T-helper 17 cell (primary cell): ENCODE measurements around the gene SMC2. TPM values are rescaled to one million over a fixed set of nuclear protein-coding genes. Genes with fewer than 3 reads are reported as not detected.

ENCODE experiments used
- ATAC-seq: fragments of 150-1000 bp; cut with Tn5 transposase; 2 replicates; pipeline ENCODE4 v1.10.0; 2021; ENCODE audit warnings: mild to moderate bottlenecking, moderate library complexity
- DNase-seq, 3 donors: peaks; one replicate each; pipeline versions ENCODE4 v3.0.0 to v3.0.0-alpha.2; 2020 to 2021
- H3K9me3 ChIP-seq: one replicate; pipeline ENCODE4 v1.7.0; 2013; ENCODE audit warnings: low read length, mild to moderate bottlenecking; ENCODE audit not compliant: control insufficient read depth, poor library complexity, severe bottlenecking
- H3K27ac Mint-ChIP-seq: one replicate; pipeline ENCODE4 v1.8.0; 2022; ENCODE audit warnings: mild to moderate bottlenecking, moderate library complexity, mixed read lengths
- H3K27me3 Mint-ChIP-seq: one replicate; pipeline ENCODE4 v1.8.0; 2022; ENCODE audit warnings: mixed read lengths
- H3K36me3 Mint-ChIP-seq: one replicate; pipeline ENCODE4 v1.8.0; 2022; ENCODE audit warnings: low read depth, mixed read lengths
- H3K4me1 Mint-ChIP-seq: one replicate; pipeline ENCODE4 v1.8.0; 2022; ENCODE audit warnings: mild to moderate bottlenecking, mixed read lengths
- H3K4me3 Mint-ChIP-seq: one replicate; pipeline ENCODE4 v1.8.0; 2022; ENCODE audit warnings: mild to moderate bottlenecking, moderate library complexity, mixed read lengths
- total RNA-seq, 4 donors: library from RNA in 2 of 4; stranded (reverse) in 2 of 4; gene quantifications; one replicate each; pipeline ENCODE4 v1.2.3 and lab custom pipeline; 2022 to 2026

SMC2 gene
- total RNA-seq (1 to 10 TPM; 3.8 to 5.3 TPM), total RNA-seq (lab: John Stamatoyannopoulos, UW) (20.3 to 60.8 reads per million in 2 donors)

DNA sequence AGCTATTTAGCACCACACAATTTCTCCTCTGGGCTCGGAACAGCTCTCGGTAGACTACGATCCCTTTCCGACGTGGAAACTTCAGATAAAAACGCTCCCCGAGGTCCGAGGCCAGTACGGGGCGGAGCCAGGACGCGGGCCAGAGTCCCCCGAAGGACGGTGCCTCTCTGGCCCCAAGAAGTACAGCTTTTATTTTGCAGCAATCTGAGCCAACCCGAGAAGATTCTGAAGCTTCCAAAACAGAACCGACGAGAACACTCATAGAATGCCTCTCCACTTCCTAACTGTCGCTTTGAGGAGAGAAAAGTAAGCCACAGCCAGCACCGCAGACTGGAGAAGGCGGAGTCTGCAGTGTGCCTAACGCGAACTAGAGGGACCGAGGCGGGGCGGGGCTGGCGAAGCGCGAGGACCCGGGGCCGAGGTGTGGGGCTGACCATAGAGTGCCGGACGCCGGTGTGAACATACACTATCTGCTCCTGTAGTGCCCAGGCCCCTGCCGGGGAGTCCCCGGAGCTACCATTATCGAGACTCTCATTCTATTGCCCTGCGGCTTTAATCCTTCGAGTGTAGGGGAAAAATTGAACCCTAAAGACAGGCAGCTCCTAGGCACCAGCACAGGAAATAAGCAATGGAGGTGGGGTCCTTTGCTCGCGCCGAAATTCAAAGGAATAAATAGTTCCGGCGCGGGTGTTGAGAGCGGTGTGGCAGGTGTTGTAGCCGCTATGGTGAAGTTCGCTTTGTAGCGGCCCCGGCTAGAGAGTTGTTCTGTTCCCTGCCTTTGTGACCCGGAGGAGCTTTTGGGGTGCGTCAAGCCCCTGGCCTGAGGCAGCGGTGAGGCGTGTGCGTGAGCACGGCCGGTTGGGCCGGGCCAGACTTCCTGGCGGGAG lies at the start of gene SMC2:
TSS of gene SMC2 (plus strand) at position 663 of the 887 bp plus-strand sequence. CDS start 1,076 bp downstream, outside the sequence.
- Mint-ChIP-seq H3K36me3 (no peaks in the 10 kb centered on the region), H3K27ac (peak within 1 kb of the TSS; percentile 99)

DNA sequence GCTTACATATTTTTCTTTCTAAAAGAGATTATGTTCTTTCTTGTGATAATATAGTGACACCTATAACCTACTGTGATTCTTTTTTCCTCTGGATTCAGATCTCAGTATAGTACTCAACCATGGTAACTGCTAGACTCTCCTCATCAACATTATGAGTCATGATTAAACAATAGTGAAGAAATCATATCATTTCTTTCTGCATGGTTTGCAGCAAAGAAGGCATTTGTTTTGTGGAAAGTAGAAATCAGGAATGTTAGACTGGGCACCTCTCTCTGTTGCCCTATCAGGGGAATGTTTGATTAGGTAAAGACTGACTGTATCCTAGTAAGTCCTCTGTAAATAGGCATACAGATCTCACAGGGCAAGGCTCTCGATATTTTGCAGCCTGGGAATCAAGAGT lies 25.6 kb upstream of the SMC2 start:
- H3K27ac Mint-ChIP-seq, result no peak overlapping the region
- H3K36me3 Mint-ChIP-seq, result no peaks in the 10 kb centered on the region
- H3K9me3 ChIP-seq, result no peaks in the 10 kb centered on the region
- DNase-seq, result no peak
- H3K4me1 Mint-ChIP-seq, result no peaks in the 10 kb centered on the region
- ATAC-seq, result no peak
- no peak overlapping the region for H3K4me3 Mint-ChIP-seq
- H3K27me3 Mint-ChIP-seq, result peaks cover 16% of the 10 kb centered on the region

More for the DNA sequence above, at the start of gene SMC2:
- peaks cover 33% of the 10 kb centered on the region for H3K4me1 Mint-ChIP-seq
- peak; percentile 96 for ATAC-seq
- peak; percentile 84 to 92 (median 85) for DNase-seq
- H3K4me3 Mint-ChIP-seq, result peak within 1 kb of the TSS; percentile 99
- H3K9me3 ChIP-seq, result no peaks in the 10 kb centered on the region
- no peaks in the 10 kb centered on the region for H3K27me3 Mint-ChIP-seq

- no peaks in the 10 kb centered on the region for H3K9me3 ChIP-seq
- Mint-ChIP-seq H3K36me3 (no peaks in the 10 kb centered on the region), H3K4me1 (no peaks in the 10 kb centered on the region), H3K27me3 (peaks cover 22% of the 10 kb centered on the region), H3K4me3 (no peak overlapping the region), H3K27ac (no peak overlapping the region)
- no peak for DNase-seq
- ATAC-seq, result no peak
Observed at GRCh38 chr9:104069288-104069687, 24.8 kb upstream of the SMC2 start.

- no peak overlapping the region for H3K4me3 Mint-ChIP-seq
- no peaks in the 10 kb centered on the region for H3K4me1 Mint-ChIP-seq
- H3K27ac Mint-ChIP-seq, result no peak overlapping the region
Observed at GRCh38 chr9:104071589-104071988, 22.5 kb upstream of the SMC2 start.

DNA sequence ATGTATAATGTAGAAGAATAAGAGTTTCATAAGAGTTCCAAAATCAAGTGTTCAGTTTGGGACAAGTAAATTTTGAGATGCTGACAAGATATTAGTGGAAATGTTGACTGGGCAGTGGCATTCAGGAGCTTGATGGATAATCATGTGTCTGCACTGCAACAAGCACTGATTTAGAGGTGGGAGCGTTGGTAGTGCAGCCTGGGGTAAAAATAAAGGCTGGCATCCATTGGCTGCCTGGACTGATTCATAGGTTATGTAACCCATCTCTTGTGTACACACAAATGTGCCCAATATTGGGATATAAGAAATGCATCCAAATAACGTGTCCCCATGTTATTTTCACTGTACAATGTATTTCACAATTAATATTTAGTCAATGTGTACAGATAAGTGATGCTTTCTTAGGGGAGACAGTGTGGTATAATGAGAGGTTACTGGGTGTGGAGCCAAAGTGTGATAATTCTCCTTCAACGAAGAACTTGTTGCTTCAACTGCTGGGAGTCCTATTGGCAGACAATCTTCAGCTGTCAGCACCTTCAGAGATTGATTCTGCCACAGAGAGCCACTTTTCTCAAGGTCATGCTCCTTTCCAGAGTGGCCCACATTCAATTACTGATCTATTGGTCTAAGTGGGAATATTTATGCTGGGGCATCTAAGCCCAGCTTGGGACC lies 20.9 kb upstream of the SMC2 start:
- H3K9me3 ChIP-seq, result no peaks in the 10 kb centered on the region
- no peaks in the 10 kb centered on the region for H3K4me1 Mint-ChIP-seq
- peaks cover 51% of the 10 kb centered on the region for H3K27me3 Mint-ChIP-seq
- H3K27ac Mint-ChIP-seq, result no peak overlapping the region
- no peaks in the 10 kb centered on the region for H3K36me3 Mint-ChIP-seq
- ATAC-seq (no peak), DNase-seq (no peak)
- H3K4me3 Mint-ChIP-seq, result no peak overlapping the region

More at GRCh38 chr9:104071589-104071988, 22.5 kb upstream of the SMC2 start:
- no peaks in the 10 kb centered on the region for H3K9me3 ChIP-seq
- peaks cover 34% of the 10 kb centered on the region for H3K27me3 Mint-ChIP-seq
- DNase-seq, result no peak
- no peak for ATAC-seq
- H3K36me3 Mint-ChIP-seq, result no peaks in the 10 kb centered on the region

DNA sequence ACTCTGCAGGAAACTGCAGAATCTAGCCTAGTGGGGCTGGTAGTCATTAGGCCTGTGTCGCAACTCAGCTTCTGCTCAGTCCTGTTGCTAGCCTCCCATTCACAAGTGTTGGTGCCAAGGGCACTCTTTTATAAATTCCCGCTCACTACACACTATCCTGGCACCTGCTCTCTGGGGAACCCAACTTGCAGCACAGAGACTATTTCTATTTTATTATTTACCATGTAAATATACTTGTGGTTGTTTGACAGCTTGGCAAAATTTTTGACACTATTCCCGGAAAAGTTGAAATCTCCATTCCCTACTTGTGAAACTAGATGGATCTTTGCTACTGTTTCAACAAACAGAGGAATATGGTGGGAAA lies 20.4 kb upstream of the SMC2 start:
- DNase-seq (no peak), ATAC-seq (no peak)
- no peak overlapping the region for H3K4me3 Mint-ChIP-seq
- H3K27ac Mint-ChIP-seq, result no peak overlapping the region
- no peaks in the 10 kb centered on the region for H3K9me3 ChIP-seq
- peaks cover 56% of the 10 kb centered on the region for H3K27me3 Mint-ChIP-seq
- no peaks in the 10 kb centered on the region for H3K36me3 Mint-ChIP-seq
- H3K4me1 Mint-ChIP-seq, result no peaks in the 10 kb centered on the region

GRCh38 chr9:104074876-104075275 lies 19.2 kb upstream of the SMC2 start:
- no peak for DNase-seq
- Mint-ChIP-seq H3K27me3 (peaks cover 59% of the 10 kb centered on the region), H3K4me1 (no peaks in the 10 kb centered on the region), H3K36me3 (no peaks in the 10 kb centered on the region), H3K4me3 (no peak overlapping the region), H3K27ac (no peak overlapping the region)
- no peaks in the 10 kb centered on the region for H3K9me3 ChIP-seq
- ATAC-seq, result no peak

DNA sequence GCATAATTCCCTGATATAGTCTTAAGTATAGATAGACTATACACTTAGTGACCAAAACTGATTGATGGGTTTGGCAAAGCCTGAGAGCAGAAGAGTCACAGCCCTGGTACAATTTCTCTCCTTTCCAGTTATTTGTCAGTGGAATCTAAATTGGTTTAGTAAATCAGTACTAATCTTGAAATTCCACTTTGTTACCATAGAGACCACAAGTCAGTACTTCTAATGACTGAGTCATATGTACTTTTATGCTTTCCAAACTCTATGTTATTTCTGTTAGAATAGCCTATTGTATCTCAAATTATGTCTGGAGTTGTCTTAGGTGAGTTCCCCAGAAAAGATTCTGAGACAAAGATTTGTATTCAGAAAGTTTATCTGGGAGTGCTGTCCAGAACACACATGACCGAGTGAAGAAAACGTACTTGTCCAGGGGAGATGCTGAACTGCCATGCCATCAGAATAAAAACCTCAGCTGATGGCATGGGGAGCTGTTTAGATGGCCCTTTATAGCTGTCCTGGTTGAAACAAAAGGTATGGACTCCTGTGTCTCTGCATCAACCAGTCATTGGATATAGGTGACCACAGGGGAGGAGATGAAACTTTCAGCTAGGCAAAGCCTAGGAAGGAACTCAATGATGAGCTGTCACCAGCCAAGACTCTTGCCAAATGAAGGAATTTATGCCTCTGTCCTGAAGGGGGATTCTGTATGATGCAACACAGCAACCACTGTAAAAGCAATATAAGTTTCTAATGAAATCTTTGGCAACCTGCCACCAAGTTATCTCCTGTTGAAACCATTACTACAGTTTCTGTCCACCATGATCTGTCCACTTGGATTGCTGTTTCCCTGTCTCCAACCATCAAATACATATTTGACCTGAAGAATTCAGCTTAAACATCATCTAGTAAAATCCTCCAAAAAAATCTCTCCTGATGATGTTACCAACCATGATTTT lies 18.0 kb upstream of the SMC2 start:
- no peak overlapping the region for H3K4me3 Mint-ChIP-seq
- H3K27me3 Mint-ChIP-seq, result peaks cover 54% of the 10 kb centered on the region
- H3K9me3 ChIP-seq, result no peaks in the 10 kb centered on the region
- ATAC-seq (no peak), DNase-seq (no peak)
- H3K36me3 Mint-ChIP-seq, result no peaks in the 10 kb centered on the region
- no peak overlapping the region for H3K27ac Mint-ChIP-seq
- no peaks in the 10 kb centered on the region for H3K4me1 Mint-ChIP-seq

- DNase-seq, result no peak
- H3K4me1 Mint-ChIP-seq, result no peaks in the 10 kb centered on the region
- H3K36me3 Mint-ChIP-seq, result no peaks in the 10 kb centered on the region
- no peak for ATAC-seq
- H3K27ac Mint-ChIP-seq, result no peak overlapping the region
- no peaks in the 10 kb centered on the region for H3K9me3 ChIP-seq
- H3K4me3 Mint-ChIP-seq, result no peak overlapping the region
- H3K27me3 Mint-ChIP-seq, result peaks cover 42% of the 10 kb centered on the region
Observed at GRCh38 chr9:104078596-104078995, 15.5 kb upstream of the SMC2 start.

- DNase-seq, result no peak
- H3K4me1 Mint-ChIP-seq, result no peaks in the 10 kb centered on the region
- no peak for ATAC-seq
- H3K27ac Mint-ChIP-seq, result no peak overlapping the region
- no peaks in the 10 kb centered on the region for H3K36me3 Mint-ChIP-seq
- H3K27me3 Mint-ChIP-seq, result peaks cover 30% of the 10 kb centered on the region
- no peaks in the 10 kb centered on the region for H3K9me3 ChIP-seq
- no peak overlapping the region for H3K4me3 Mint-ChIP-seq
Observed at GRCh38 chr9:104080983-104081382, 13.1 kb upstream of the SMC2 start.

GRCh38 chr9:104082168-104082567 lies 11.9 kb upstream of the SMC2 start:
- DNase-seq (no peak), ATAC-seq (no peak)
- Mint-ChIP-seq H3K27ac (no peak overlapping the region), H3K36me3 (no peaks in the 10 kb centered on the region), H3K4me1 (no peaks in the 10 kb centered on the region), H3K27me3 (peaks cover 23% of the 10 kb centered on the region), H3K4me3 (no peak overlapping the region)
- no peaks in the 10 kb centered on the region for H3K9me3 ChIP-seq

DNA sequence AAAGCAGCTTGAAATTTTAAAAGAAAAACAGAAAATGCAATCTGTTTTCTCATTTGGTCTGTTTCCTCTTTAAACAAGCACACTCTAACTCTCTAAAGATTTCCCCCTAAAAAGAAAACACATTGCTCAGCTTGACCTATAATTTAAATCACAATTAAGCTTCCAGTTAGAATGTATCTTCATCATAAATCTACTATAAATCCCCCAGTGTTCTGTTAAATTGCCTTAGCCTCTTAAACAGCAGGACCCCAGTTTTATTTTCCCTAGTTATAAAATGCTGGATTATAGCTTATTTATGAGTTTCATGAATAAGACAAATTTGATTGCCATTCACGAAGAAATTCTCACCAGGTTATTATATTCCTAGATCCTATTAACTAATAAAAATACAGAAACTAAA lies 8.6 kb upstream of the SMC2 start:
- ATAC-seq (no peak), DNase-seq (no peak)
- peaks cover under 1% of the 10 kb centered on the region for H3K4me1 Mint-ChIP-seq
- no peaks in the 10 kb centered on the region for H3K9me3 ChIP-seq
- H3K36me3 Mint-ChIP-seq, result no peaks in the 10 kb centered on the region
- H3K27ac Mint-ChIP-seq, result no peak overlapping the region
- H3K27me3 Mint-ChIP-seq, result peaks cover 7% of the 10 kb centered on the region
- no peak overlapping the region for H3K4me3 Mint-ChIP-seq

GRCh38 chr9:104087894-104088293 lies 6.2 kb upstream of the SMC2 start:
- H3K27ac Mint-ChIP-seq, result no peak overlapping the region
- H3K4me1 Mint-ChIP-seq, result peaks cover 9% of the 10 kb centered on the region
- no peaks in the 10 kb centered on the region for H3K9me3 ChIP-seq
- peaks cover 7% of the 10 kb centered on the region for H3K27me3 Mint-ChIP-seq
- no peak for ATAC-seq
- no peak for DNase-seq
- H3K36me3 Mint-ChIP-seq, result no peaks in the 10 kb centered on the region
- H3K4me3 Mint-ChIP-seq, result no peak overlapping the region
